ENCODE measurements around the gene CRCP.
"Not testable (repeated sequence)": the region's sequence is repeated elsewhere in the genome, so short reads cannot be mapped to it uniquely, and the experiment has no call there.

Gene CRCP

DNA sequence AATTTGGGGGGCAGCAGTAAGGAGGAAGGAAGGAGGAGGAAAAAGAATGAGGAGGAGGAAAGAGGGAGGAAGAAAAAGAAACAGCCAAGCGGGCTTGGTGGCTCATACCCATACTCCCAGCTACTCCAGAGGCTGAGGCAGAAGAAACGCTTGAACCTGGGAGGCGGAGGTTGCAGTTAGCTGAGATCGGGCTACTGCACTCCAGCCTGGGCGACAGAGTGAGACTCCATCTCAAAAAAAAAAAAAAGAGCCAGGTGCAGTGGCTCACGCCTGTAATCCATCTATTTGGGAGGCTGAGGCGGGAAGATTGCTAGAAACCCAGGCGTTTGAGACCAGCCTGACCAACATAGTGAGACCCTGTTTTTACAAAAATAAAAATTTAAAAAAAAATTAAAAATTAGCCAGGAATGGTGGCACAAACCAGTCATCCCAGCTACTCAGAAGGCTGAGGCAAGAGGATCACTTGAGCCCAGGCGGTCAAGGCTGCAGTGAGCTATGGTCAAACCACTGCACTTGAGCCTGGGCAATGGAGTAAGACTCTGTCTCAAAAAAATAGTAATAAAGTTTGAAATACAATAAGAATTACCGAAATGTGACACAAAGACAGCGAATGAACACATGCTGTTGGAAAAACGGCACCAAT is 14.1 kb upstream of the CRCP start:
- Histone ChIP-seq H3K36me3 (replicated peaks) (no peaks in the 10 kb centered on the region), H3K27ac (peak overlapping the region; percentile 58), H3K27me3 (replicated peaks) (no peaks in the 10 kb centered on the region), H3K4me3 (ENCODE audit: low read depth, low read length) (peak overlapping the region; percentile 44)
- in situ Hi-C loops (cut with HindIII; ENCODE audit: low pct_ligation_motif_present, low sequenced_read_pairs): no loop called here
- TF ChIP-seq, protein P1, sequence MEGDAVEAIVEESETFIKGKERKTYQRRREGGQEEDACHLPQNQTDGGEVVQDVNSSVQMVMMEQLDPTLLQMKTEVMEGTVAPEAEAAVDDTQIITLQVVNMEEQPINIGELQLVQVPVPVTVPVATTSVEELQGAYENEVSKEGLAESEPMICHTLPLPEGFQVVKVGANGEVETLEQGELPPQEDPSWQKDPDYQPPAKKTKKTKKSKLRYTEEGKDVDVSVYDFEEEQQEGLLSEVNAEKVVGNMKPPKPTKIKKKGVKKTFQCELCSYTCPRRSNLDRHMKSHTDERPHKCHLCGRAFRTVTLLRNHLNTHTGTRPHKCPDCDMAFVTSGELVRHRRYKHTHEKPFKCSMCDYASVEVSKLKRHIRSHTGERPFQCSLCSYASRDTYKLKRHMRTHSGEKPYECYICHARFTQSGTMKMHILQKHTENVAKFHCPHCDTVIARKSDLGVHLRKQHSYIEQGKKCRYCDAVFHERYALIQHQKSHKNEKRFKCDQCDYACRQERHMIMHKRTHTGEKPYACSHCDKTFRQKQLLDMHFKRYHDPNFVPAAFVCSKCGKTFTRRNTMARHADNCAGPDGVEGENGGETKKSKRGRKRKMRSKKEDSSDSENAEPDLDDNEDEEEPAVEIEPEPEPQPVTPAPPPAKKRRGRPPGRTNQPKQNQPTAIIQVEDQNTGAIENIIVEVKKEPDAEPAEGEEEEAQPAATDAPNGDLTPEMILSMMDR (IDR thresholded peaks at IDR 0.05; ENCODE audit: low read depth, low read length, missing control alignments): no peak
- DNase-seq: no peak

DNA sequence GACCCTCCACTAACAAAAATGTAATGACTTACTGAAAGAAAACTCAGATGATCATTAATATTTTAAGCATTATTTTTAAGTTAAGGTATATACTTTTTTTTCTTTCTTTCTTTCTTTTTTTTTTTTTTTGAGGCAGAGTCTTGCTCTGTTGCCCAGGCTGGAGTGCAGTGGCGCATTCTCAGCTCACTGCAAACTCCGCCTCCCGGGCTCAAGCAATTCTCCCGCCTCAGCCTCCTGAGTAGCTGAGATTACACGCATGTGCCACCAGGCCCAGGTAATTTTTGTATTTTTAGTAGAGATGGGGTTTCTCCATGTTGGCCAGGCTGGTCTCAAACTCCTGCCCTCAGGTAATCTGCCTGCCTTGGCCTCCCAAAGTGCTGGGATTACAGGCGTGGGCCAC is 12.5 kb upstream of the CRCP start:
- H3K4me3 ChIP-seq (ENCODE audit: low read depth, low read length); in situ Hi-C loops (cut with HindIII; ENCODE audit: low pct_ligation_motif_present, low sequenced_read_pairs); H3K36me3 ChIP-seq (replicated peaks); DNase-seq; H3K27me3 ChIP-seq (replicated peaks); H3K27ac ChIP-seq: not testable (repeated sequence)

DNA sequence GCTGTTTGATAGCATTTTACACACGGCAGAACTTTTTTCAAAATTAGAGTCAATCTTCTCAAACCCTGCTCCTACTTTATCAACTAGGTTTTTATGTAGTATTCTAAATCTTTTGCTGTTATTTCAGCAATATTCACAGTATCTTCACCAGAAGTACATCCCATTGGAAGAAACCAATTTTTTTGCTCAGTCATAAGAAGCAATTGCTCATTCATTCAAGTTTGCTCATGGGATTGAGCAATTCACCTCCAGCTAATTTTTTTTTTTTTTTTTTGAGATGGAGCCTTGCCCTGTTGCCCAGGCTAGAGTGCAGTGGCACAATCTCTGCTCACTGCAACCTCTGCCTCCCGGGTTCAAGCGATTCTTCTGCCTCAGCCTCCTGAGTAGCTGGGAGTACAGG is 10.7 kb upstream of the CRCP start:
- DNase-seq: not testable (repeated sequence)

DNA sequence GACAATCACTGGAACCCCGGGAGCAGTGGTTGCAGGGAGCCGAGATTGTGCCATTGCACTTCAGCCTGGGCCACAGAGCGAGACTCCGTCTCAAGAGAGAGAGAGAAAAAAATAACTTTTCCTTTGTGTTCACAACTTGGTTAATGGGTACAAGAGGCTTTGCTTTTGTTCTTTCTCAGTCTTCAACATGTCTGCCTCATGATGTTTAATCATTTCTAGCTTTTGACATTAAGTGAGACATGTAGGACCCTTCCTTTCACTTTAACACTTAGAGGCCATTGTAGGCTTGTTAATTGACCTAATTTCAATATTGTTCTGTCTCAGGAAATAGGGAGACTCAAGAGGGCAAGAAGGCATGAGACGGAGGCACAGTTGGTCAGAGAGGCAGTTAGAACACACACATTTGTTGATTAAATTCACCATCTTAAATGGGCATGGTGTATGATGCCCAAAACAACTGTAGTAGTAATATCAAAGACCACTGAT is 9.3 kb upstream of the CRCP start:
- Histone ChIP-seq H3K27ac (no peak overlapping the region), H3K36me3 (replicated peaks) (no peaks in the 10 kb centered on the region), H3K27me3 (replicated peaks) (no peaks in the 10 kb centered on the region), H3K4me3 (ENCODE audit: low read depth, low read length) (no peak overlapping the region)
- in situ Hi-C loops (cut with HindIII; ENCODE audit: low pct_ligation_motif_present, low sequenced_read_pairs): no loop called here
- TF ChIP-seq, protein P1 (IDR thresholded peaks at IDR 0.05; ENCODE audit: low read depth, low read length, missing control alignments): no peak
- DNase-seq: no peak

More for the DNA sequence above, 10.7 kb upstream of the CRCP start:
- H3K36me3 ChIP-seq (replicated peaks); in situ Hi-C loops (cut with HindIII; ENCODE audit: low pct_ligation_motif_present, low sequenced_read_pairs); H3K27ac ChIP-seq; H3K27me3 ChIP-seq (replicated peaks); H3K4me3 ChIP-seq (ENCODE audit: low read depth, low read length): not testable (repeated sequence)

DNA sequence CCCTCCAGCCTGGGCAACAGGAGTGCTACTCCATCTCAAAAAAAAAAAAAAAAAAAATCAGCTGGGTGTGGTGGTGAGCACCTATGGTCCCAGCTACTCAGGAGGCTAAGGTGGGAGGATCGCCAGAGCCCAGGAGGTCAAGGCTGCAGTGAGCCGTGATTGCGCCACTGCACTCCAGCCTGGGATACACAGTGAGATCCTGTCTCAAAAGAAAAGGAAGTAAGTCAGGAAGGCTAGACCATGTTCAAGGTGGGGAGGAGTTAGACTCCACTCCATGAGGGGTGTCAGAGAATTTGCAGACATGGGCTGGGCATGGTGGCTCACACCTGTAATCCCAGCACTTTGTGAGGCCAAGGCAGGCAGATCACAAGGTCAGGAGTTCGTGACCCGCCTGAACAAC is 6.2 kb upstream of the CRCP start:
- DNase-seq; H3K4me3 ChIP-seq (ENCODE audit: low read depth, low read length); in situ Hi-C loops (cut with HindIII; ENCODE audit: low pct_ligation_motif_present, low sequenced_read_pairs); H3K27ac ChIP-seq; H3K27me3 ChIP-seq (replicated peaks); H3K36me3 ChIP-seq (replicated peaks): not testable (repeated sequence)

DNA sequence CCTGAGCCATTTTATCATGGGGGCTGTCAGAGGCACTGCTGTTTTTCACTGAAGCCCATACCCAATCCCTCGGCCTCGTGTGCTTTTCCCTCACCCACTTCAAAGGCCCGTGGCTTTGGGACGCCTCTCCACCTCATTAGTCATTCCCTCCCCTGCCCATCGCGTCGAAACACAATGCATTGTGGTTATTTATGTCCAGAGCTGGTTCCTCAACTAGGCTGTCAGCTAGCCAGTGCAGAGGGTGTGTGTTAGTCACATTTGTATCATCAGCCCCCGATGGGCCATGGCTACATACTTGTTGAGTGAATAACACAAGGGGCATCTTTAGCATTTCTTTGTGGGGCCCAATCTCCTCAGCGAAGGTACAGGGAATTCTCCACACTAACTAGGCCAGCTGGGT is 3.8 kb upstream of the CRCP start:
- in situ Hi-C loops (cut with HindIII; ENCODE audit: low pct_ligation_motif_present, low sequenced_read_pairs): no loop called here
- Histone ChIP-seq H3K36me3 (replicated peaks) (no peaks in the 10 kb centered on the region), H3K27me3 (replicated peaks) (no peaks in the 10 kb centered on the region), H3K4me3 (ENCODE audit: low read depth, low read length) (no peak overlapping the region), H3K27ac (peak overlapping the region; percentile 74)
- TF ChIP-seq, protein P1 (IDR thresholded peaks at IDR 0.05; ENCODE audit: low read depth, low read length, missing control alignments): no peak
- DNase-seq: peak; percentile 96

DNA sequence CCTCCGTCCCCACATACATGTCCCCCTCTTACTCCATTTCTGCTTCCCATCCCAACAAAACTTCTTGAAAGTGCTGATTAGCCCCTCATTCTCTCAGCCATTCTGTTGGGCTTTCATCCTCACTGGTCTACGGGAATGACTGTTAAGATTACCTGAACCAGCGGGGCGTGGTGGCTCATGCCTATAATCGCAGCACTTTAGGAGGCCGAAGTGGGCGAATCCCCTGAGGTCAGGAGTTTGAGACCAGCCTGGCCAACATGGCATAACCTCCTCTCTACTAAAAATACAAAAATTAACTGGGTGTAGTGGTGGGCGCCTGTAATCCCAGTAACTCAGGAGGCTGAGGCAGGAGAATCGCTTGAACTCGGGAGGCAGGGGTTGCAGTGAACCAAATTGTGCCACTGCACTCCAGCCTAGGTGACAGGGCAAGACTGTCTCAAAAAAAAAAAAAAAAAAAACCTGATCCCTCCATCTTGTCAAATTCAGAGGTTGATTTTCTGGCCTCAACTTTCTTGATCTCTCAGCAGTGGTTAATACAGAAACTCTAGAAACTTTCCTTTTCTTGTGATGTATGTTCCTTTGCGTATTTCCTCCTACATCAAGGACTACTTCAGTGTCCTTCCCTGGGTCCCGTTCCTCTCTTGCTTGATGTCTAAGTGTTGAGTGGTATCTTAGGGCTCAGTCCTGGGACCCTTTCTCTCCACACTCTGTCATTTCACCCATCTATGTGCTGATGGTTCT is 2.2 kb downstream of the CRCP start:
- H3K36me3 ChIP-seq (replicated peaks); H3K27me3 ChIP-seq (replicated peaks); H3K4me3 ChIP-seq (ENCODE audit: low read depth, low read length); H3K27ac ChIP-seq; DNase-seq; in situ Hi-C loops (cut with HindIII; ENCODE audit: low pct_ligation_motif_present, low sequenced_read_pairs): not testable (repeated sequence)

DNA sequence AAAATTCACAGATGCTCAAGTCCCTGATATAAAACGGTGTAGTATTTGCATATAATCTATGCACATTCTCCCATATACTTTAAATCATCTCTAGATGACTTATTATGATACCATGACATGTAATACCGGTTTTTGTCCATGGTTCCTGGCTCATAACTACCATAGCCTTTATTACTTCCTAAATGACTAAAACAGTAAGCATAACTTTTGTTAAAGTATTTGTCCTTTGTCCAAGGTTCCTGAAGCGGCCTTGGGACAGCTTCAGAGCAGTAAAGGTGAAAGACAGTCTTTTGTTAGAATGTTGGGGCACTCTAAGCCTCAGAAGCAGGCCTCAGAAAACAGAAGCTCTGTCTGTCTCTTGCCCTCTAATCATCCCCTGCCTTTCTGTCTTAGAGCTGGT is 4.0 kb downstream of the CRCP start:
- H3K27ac ChIP-seq: no peak overlapping the region
- TF ChIP-seq, protein P1 (IDR thresholded peaks at IDR 0.05; ENCODE audit: low read depth, low read length, missing control alignments): no peak
- peaks cover 5% of the 10 kb centered on the region for H3K36me3 ChIP-seq (replicated peaks)
- in situ Hi-C loops (cut with HindIII; ENCODE audit: low pct_ligation_motif_present, low sequenced_read_pairs): no loop called here
- no peak overlapping the region for H3K4me3 ChIP-seq (ENCODE audit: low read depth, low read length)
- no peak for DNase-seq
- no peaks in the 10 kb centered on the region for H3K27me3 ChIP-seq (replicated peaks)
